HEK293 (cell line): ENCODE data around the gene U2SURP.

Experiments
- CTCF ChIA-PET: fragments of 350-600 bp; formaldehyde crosslinking; extraction: SDS; loops from one replicate; lab custom pipeline; 2021; ENCODE audit warnings: antibody characterized with exemption; lab: Yijun Ruan, JAX
- POLR2A ChIA-PET: fragments of 300-600 bp; formaldehyde crosslinking; extraction: SDS; loops from one replicate; lab custom pipeline; 2020; ENCODE audit warnings: antibody characterized with exemption, inconsistent platforms; lab: Yijun Ruan, JAX
- H3K27ac ChIP-seq: fragments of 200-500 bp; sonication (Bioruptor generic); 2 replicates; pipeline ENCODE4 v1.5.1; 2014; ENCODE audit warnings: low read depth, low read length, control low read depth, inconsistent platforms; ENCODE audit errors: extremely low read depth
- H3K36me3 ChIP-seq, 2 experiments: fragments of 200-500 bp in 1 of 2; sonication (Bioruptor generic) in 1 of 2; 1 replicate in 1 of 2; 2 replicates in 1 of 2; pipeline ENCODE4 v1.5.1; 2014 to 2017; ENCODE audit warnings: inconsistent platforms in 2 of 2, low read length in 2 of 2; ENCODE audit not compliant: control insufficient read depth in 2 of 2, insufficient read depth in 1 of 2
- H3K4me1 ChIP-seq: fragments of 200-500 bp; sonication (Bioruptor generic); 2 replicates; pipeline ENCODE4 v1.5.1; 2014; ENCODE audit warnings: mild to moderate bottlenecking, low read length, inconsistent platforms; ENCODE audit not compliant: control insufficient read depth, insufficient read depth
- H3K4me3 ChIP-seq: 2 replicates; pipeline ENCODE4 v1.5.1; 2011; ENCODE audit warnings: low read depth, mild to moderate bottlenecking, control low read depth, low read length, moderate library complexity
- H3K9me3 ChIP-seq: fragments of 200-500 bp; sonication (Bioruptor generic); 2 replicates; pipeline ENCODE4 v1.5.1; 2014; ENCODE audit warnings: low read depth, low read length, inconsistent platforms; ENCODE audit not compliant: control insufficient read depth, insufficient read depth
- ATF2 ChIP-seq: fragments of 450-650 bp; formaldehyde crosslinking; IDR thresholded peaks from 2 replicates; pipeline ENCODE4 v1.5.1; 2016; ENCODE audit warnings: missing biosample characterization, missing genetic modification characterization, low read depth
- HIC1 ChIP-seq: fragments of 450-650 bp; formaldehyde crosslinking; IDR thresholded peaks from 2 replicates; pipeline ENCODE4 v1.5.1; 2016; ENCODE audit warnings: missing biosample characterization, missing genetic modification characterization
- MYNN ChIP-seq: fragments of 450-650 bp; formaldehyde crosslinking; IDR thresholded peaks from 2 replicates; pipeline ENCODE4 v1.5.1; 2016; ENCODE audit warnings: missing biosample characterization, missing genetic modification characterization, borderline replicate concordance
- SCRT1 ChIP-seq: fragments of 450-650 bp; formaldehyde crosslinking; IDR thresholded peaks from 2 replicates; pipeline ENCODE4 v1.5.1; 2016; ENCODE audit warnings: missing biosample characterization, missing genetic modification characterization, borderline replicate concordance
- YY2 ChIP-seq: fragments of 450-650 bp; formaldehyde crosslinking; IDR thresholded peaks from 2 replicates; pipeline ENCODE4 v1.5.1; 2016; ENCODE audit warnings: missing biosample characterization, missing genetic modification characterization
- ZFP69B ChIP-seq: fragments of 450-650 bp; formaldehyde crosslinking; IDR thresholded peaks from 2 replicates; pipeline ENCODE4 v1.5.1; 2016; ENCODE audit warnings: missing biosample characterization, missing genetic modification characterization
- ZNF221 ChIP-seq: fragments of 450-650 bp; formaldehyde crosslinking; IDR thresholded peaks from 2 replicates; pipeline ENCODE4 v1.5.1; 2017; ENCODE audit warnings: missing biosample characterization, missing genetic modification characterization, borderline replicate concordance
- ZNF239 ChIP-seq: fragments of 450-650 bp; formaldehyde crosslinking; IDR thresholded peaks from 2 replicates; pipeline ENCODE4 v1.5.1; 2016; ENCODE audit warnings: missing biosample characterization, missing genetic modification characterization
- ZNF518A ChIP-seq: fragments of 450-650 bp; formaldehyde crosslinking; conservative IDR thresholded peaks from 2 replicates; pipeline ENCODE4 v1.5.1; 2016; ENCODE audit warnings: low read depth, missing biosample characterization, missing genetic modification characterization
- ZNF548 ChIP-seq: fragments of 450-650 bp; formaldehyde crosslinking; IDR thresholded peaks from 2 replicates; pipeline ENCODE4 v1.5.1; 2016; ENCODE audit warnings: missing biosample characterization, missing genetic modification characterization
- ZNF610 ChIP-seq: fragments of 450-650 bp; formaldehyde crosslinking; IDR thresholded peaks from 2 replicates; pipeline ENCODE4 v1.5.1; 2016; ENCODE audit warnings: missing biosample characterization, missing genetic modification characterization, borderline replicate concordance
- ZNF670 ChIP-seq: fragments of 450-650 bp; formaldehyde crosslinking; IDR thresholded peaks from 2 replicates; pipeline ENCODE4 v1.5.1; 2016; ENCODE audit warnings: missing biosample characterization, missing genetic modification characterization, low read depth
- ZNF704 ChIP-seq: fragments of 450-650 bp; formaldehyde crosslinking; IDR thresholded peaks from 2 replicates; pipeline ENCODE4 v1.5.1; 2016; ENCODE audit warnings: missing biosample characterization, missing genetic modification characterization
- ZNF76 ChIP-seq: fragments of 450-650 bp; formaldehyde crosslinking; IDR thresholded peaks from 2 replicates; pipeline ENCODE4; 2016; ENCODE audit warnings: low read depth, missing biosample characterization, missing genetic modification characterization, borderline replicate concordance
- ZNF830 ChIP-seq: fragments of 450-650 bp; IDR thresholded peaks from 2 replicates; pipeline ENCODE4 v1.5.0; 2018; ENCODE audit warnings: missing biosample characterization, missing genetic modification characterization, low read depth, mild to moderate bottlenecking, moderate library complexity
- TF ChIP-seq, protein P1 (sequence below): fragments of 450-650 bp; formaldehyde crosslinking; IDR thresholded peaks from 2 replicates; pipeline ENCODE4 v1.5.1; 2017; ENCODE audit warnings: missing biosample characterization, missing genetic modification characterization
- TF ChIP-seq, protein P2 (sequence below): fragments of 450-650 bp; formaldehyde crosslinking; conservative IDR thresholded peaks from 2 replicates; pipeline ENCODE4 v1.5.1; 2016; ENCODE audit warnings: low read depth, missing biosample characterization, missing genetic modification characterization

U2SURP gene

GRCh38 chr3:143071776-143072175, 70.4 kb downstream of the U2SURP start:
- ChIA-PET CTCF (no interaction called here), POLR2A (interaction anchor here (0.5 kb wide), 1 partner anchor 40 kb away, joined by 3 read pairs; no protein-coding TSS in a partner anchor)
- Histone ChIP-seq H3K36me3 (no peaks in the 10 kb centered on the region), H3K4me3 (no peak overlapping the region), H3K9me3 (no peaks in the 10 kb centered on the region), H3K27ac (no peak overlapping the region), H3K4me1 (no peaks in the 10 kb centered on the region)
- no peak for TF ChIP-seq ZNF610 (tag by site-specific recombination)
- no peak for TF ChIP-seq ZNF830
- TF ChIP-seq ZFP69B (tag by site-specific recombination), result no peak
- TF ChIP-seq ZNF239 (tag by site-specific recombination), result no peak
- TF ChIP-seq HIC1 (tag by site-specific recombination), result no peak
- no peak for TF ChIP-seq ATF2 (tag by site-specific recombination)
- TF ChIP-seq ZNF518A (tag by site-specific recombination), result no peak
- no peak for TF ChIP-seq SCRT1 (tag by site-specific recombination)
- TF ChIP-seq ZNF548 (tag by site-specific recombination), result no peak
- no peak for TF ChIP-seq ZNF704 (tag by site-specific recombination)
- TF ChIP-seq, protein P1, sequence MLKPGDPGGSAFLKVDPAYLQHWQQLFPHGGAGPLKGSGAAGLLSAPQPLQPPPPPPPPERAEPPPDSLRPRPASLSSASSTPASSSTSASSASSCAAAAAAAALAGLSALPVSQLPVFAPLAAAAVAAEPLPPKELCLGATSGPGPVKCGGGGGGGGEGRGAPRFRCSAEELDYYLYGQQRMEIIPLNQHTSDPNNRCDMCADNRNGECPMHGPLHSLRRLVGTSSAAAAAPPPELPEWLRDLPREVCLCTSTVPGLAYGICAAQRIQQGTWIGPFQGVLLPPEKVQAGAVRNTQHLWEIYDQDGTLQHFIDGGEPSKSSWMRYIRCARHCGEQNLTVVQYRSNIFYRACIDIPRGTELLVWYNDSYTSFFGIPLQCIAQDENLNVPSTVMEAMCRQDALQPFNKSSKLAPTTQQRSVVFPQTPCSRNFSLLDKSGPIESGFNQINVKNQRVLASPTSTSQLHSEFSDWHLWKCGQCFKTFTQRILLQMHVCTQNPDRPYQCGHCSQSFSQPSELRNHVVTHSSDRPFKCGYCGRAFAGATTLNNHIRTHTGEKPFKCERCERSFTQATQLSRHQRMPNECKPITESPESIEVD, result no peak
- TF ChIP-seq, protein P2, sequence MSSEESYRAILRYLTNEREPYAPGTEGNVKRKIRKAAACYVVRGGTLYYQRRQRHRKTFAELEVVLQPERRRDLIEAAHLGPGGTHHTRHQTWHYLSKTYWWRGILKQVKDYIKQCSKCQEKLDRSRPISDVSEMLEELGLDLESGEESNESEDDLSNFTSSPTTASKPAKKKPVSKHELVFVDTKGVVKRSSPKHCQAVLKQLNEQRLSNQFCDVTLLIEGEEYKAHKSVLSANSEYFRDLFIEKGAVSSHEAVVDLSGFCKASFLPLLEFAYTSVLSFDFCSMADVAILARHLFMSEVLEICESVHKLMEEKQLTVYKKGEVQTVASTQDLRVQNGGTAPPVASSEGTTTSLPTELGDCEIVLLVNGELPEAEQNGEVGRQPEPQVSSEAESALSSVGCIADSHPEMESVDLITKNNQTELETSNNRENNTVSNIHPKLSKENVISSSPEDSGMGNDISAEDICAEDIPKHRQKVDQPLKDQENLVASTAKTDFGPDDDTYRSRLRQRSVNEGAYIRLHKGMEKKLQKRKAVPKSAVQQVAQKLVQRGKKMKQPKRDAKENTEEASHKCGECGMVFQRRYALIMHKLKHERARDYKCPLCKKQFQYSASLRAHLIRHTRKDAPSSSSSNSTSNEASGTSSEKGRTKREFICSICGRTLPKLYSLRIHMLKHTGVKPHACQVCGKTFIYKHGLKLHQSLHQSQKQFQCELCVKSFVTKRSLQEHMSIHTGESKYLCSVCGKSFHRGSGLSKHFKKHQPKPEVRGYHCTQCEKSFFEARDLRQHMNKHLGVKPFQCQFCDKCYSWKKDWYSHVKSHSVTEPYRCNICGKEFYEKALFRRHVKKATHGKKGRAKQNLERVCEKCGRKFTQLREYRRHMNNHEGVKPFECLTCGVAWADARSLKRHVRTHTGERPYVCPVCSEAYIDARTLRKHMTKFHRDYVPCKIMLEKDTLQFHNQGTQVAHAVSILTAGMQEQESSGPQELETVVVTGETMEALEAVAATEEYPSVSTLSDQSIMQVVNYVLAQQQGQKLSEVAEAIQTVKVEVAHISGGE, result no peak
- TF ChIP-seq ZNF76 (tag by site-specific recombination), result no peak
- TF ChIP-seq YY2 (tag by site-specific recombination), result no peak
- no peak for TF ChIP-seq ZNF670 (tag by site-specific recombination)
- no peak for TF ChIP-seq ZNF221 (tag by site-specific recombination)
- TF ChIP-seq MYNN, result no peak
